CD1c-positive myeloid dendritic cell (primary cell): Measurements from ENCODE around the gene ATG7.
A peak's percentile ranks its signal among the peaks of the same experiment; 100 is the strongest.
"Not testable (repeated sequence)": the region's sequence is repeated elsewhere in the genome, so short reads cannot be mapped to it uniquely, and the experiment has no call there.

Experiments
- DNase-seq: peaks from one replicate; pipeline ENCODE4 v3.0.0-alpha.2; 2016; ENCODE audit errors: extremely low spot score

ATG7 gene

GRCh38 chr3:11588338-11588737, 316.1 kb downstream of the ATG7 start:
- no peak for DNase-seq

- DNase-seq = no peak
These were observed 316.6 kb downstream of the ATG7 start for GRCh38 chr3:11588755-11589154.

GRCh38 chr3:11589706-11590105, 317.5 kb downstream of the ATG7 start:
- no peak for DNase-seq

GRCh38 chr3:11591002-11591355, 318.8 kb downstream of the ATG7 start:
- DNase-seq = no peak

- DNase-seq = peak; percentile 21
These were observed 319.4 kb downstream of the ATG7 start for GRCh38 chr3:11591391-11592282.

GRCh38 chr3:11592445-11593298, 320.5 kb downstream of the ATG7 start:
- no peak for DNase-seq

GRCh38 chr3:11593318-11594034, 321.3 kb downstream of the ATG7 start:
- no peak for DNase-seq

GRCh38 chr3:11595024-11595423, 322.8 kb downstream of the ATG7 start:
- DNase-seq = not testable (repeated sequence)

GRCh38 chr3:11596387-11596786, 324.2 kb downstream of the ATG7 start:
- DNase-seq = no peak

- DNase-seq = no peak
These were observed 328.5 kb downstream of the ATG7 start for GRCh38 chr3:11600501-11601282.

- no peak for DNase-seq
These were observed 329.4 kb downstream of the ATG7 start for GRCh38 chr3:11601446-11602238.

- DNase-seq = no peak
These were observed 330.1 kb downstream of the ATG7 start for GRCh38 chr3:11602239-11602840.

GRCh38 chr3:11602886-11603527, 330.8 kb downstream of the ATG7 start:
- no peak for DNase-seq

- DNase-seq = no peak
These were observed 331.4 kb downstream of the ATG7 start for GRCh38 chr3:11603628-11604027.

GRCh38 chr3:11604139-11604892, 332.1 kb downstream of the ATG7 start:
- DNase-seq = no peak

GRCh38 chr3:11605398-11605797, 333.2 kb downstream of the ATG7 start:
- DNase-seq = no peak

GRCh38 chr3:11606090-11606784, 334.0 kb downstream of the ATG7 start:
- no peak for DNase-seq

GRCh38 chr3:11606865-11607440, 334.8 kb downstream of the ATG7 start:
- DNase-seq = no peak
